ACC112 (cell line): ENCODE results near the gene RPS6KC1.

Source experiments
- H2AFZ ChIP-seq: fragments of 200-600 bp; sonication (generic); one replicate; pipeline ENCODE4 v1.6.0; 2017; ENCODE audit warnings: antibody characterized with exemption, low read length; ENCODE audit not compliant: unreplicated experiment
- H3K27ac ChIP-seq: fragments of 200-600 bp; sonication (generic); 2 replicates; pipeline ENCODE4 v1.5.1; 2014; ENCODE audit warnings: low read depth, mild to moderate bottlenecking, antibody characterized with exemption, low read length, moderate library complexity
- H3K27me3 ChIP-seq: fragments of 200-600 bp; sonication (generic); 2 replicates; pipeline ENCODE4 v1.6.1; 2014; ENCODE audit warnings: mild to moderate bottlenecking, antibody characterized with exemption, low read length, moderate library complexity, mixed read lengths; ENCODE audit not compliant: insufficient read depth
- H3K36me3 ChIP-seq: fragments of 200-600 bp; sonication (generic); 2 replicates; pipeline ENCODE4 v1.6.1; 2016; ENCODE audit warnings: mild to moderate bottlenecking, antibody characterized with exemption, low read length, moderate library complexity, mixed read lengths; ENCODE audit not compliant: insufficient read depth
- H3K4me1 ChIP-seq: fragments of 200-600 bp; sonication (generic); one replicate; pipeline ENCODE4 v1.6.1; 2016; ENCODE audit warnings: low read length, mixed read lengths; ENCODE audit not compliant: insufficient read depth, unreplicated experiment, control insufficient read depth
- H3K4me3 ChIP-seq: fragments of 200-600 bp; sonication (generic); 2 replicates; pipeline ENCODE4 v1.5.1; 2014; ENCODE audit warnings: mild to moderate bottlenecking, low read depth, low read length
- H3K79me2 ChIP-seq: fragments of 200-600 bp; sonication (generic); one replicate; pipeline ENCODE4 v1.6.0; 2016; ENCODE audit warnings: low read length; ENCODE audit not compliant: control insufficient read depth, unreplicated experiment, insufficient read depth

RPS6KC1 gene

DNA sequence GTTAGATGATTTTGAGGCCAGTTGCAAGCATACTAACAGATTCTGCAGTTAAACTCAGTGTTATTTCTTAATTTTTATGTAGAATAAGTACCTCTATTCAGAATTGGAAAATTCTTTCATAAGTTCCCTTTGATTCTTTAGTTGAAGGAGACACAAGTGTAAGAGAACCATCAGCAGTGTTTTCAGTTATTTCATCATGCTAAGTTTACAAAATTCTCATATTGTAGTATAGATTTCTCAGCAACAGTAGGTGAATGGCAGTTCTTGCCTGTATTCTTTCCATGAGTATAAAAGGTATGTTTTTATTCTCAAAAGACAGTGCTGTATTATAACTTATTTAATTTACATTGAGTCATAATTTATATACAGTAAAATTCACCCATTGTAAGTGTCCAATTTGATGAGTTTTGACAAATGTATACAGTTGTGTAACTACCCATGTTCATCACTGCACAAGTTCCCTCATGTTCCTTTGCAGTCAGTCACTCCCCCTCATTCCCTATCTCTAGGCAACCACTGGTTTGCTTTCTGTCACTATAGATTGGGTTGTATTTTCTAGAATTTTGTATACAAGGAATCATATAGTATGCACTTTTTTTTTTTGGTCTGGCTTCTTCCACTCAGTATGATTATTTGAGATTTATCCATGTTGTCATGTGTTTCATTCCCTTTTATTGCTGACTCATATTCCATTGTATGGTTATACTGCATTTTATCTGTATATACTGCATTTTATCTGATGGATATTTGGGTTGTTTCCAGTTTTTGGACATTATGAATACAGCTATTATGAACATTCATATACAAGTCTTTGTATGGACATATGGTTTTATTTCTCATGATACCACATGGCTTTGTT is 3.9 kb downstream of the RPS6KC1 start:
- Histone ChIP-seq H3K4me1 (peaks cover 25% of the 10 kb centered on the region), H3K27ac (0 out of 2 replicates have a peak overlapping the region, but pooled peaks have one; percentile 1), H3K79me2 (peaks cover 76% of the 10 kb centered on the region), H3K4me3 (no peak overlapping the region), H3K27me3 (no peaks in the 10 kb centered on the region), H2AFZ (no peak overlapping the region), H3K36me3 (no peaks in the 10 kb centered on the region; the same call in 1 of the 2 replicates)

DNA sequence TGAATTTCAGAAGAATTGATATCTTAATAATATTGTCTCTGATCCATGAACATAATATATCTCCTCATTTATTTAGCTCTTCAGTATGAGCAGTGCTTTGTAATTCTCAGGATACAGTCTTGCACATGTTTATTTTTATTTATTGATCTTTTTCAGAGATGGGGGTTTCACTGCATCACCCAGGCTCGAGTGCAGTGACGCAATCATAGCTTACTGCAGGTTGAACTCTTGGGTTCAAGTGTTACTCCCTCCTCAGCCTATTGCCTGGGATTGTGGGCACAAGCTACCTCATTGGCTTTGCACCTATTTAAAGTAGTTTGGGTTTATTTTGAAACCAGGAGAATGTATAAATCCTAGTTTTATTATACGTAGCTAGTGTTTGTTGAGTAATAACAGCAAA is 4.7 kb downstream of the RPS6KC1 start:
- Histone ChIP-seq H3K4me3 (no peak overlapping the region), H3K4me1 (peaks cover 25% of the 10 kb centered on the region), H3K79me2 (peaks cover 84% of the 10 kb centered on the region), H3K36me3 (no peaks in the 10 kb centered on the region; the same call in 1 of the 2 replicates), H2AFZ (no peak overlapping the region), H3K27ac (0 out of 2 replicates have a peak overlapping the region, but pooled peaks have one; percentile 1), H3K27me3 (no peaks in the 10 kb centered on the region)

DNA sequence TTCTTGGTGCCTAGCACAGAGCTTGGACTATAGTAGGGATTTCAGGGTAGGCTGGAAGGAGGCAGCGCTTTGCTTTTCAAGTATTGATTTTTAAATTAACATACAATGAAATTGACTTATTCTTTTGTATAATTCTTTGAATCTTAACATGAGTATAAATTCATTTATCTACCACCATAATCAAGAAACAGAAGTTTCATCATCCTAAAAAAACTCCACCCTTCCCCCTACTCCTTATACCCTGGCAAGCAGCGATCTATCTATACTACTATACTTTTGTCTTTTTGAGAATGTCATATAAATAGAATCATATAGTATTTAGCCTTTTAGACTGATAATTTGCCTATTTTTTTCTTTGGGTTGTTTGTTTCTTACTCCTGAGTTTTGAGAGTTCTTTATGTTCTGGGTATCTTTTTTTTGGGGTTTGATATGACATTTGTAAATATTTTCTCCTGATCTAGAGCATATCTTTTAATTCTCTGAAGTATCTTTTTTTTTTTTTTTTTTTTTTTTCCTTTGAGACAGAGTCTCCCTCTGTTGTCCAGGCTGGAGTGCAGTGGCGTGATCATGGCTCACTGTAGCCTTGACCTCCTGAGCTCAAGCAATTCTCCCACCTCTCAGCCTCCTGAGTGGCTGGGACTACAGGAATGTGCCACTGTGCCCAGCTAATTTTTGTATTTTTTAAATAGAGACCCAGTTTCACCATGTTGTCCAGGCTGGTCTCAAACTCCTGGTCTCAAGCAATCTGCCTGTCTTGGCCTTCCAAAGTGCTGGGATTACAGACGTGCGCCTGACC is 6.4 kb downstream of the RPS6KC1 start:
- peaks cover 25% of the 10 kb centered on the region for H3K4me1 ChIP-seq
- H3K4me3 ChIP-seq: no peak overlapping the region
- peaks cover 91% of the 10 kb centered on the region for H3K79me2 ChIP-seq
- H3K27me3 ChIP-seq: no peaks in the 10 kb centered on the region
- no peak overlapping the region for H2AFZ ChIP-seq
- no peak overlapping the region for H3K27ac ChIP-seq
- H3K36me3 ChIP-seq: no peaks in the 10 kb centered on the region; the same call in 1 of the 2 replicates

DNA sequence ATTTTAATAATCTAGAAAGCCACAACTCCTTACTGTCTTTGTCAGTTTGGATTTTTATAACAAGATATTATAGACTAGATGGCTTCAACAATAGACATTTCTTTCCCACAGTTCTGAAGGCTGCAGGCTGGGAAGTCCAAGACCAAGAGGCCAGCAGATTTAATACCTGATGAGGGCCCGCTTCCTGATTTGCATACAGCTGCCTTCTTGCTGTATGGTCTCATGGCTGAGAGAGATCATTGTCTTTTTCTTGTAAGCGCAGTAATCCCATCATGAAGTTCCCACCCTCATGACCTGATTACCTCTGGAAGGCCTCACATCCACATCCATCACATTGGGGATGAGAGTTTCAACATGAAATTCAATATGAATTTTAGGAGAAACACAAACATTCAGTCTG is 9.8 kb downstream of the RPS6KC1 start:
- Histone ChIP-seq H3K27me3 (no peaks in the 10 kb centered on the region), H2AFZ (no peak overlapping the region), H3K79me2 (peaks cover 79% of the 10 kb centered on the region), H3K36me3 (no peaks in the 10 kb centered on the region; the same call in 1 of the 2 replicates), H3K4me1 (peaks cover 5% of the 10 kb centered on the region), H3K27ac (no peak overlapping the region), H3K4me3 (no peak overlapping the region)

DNA sequence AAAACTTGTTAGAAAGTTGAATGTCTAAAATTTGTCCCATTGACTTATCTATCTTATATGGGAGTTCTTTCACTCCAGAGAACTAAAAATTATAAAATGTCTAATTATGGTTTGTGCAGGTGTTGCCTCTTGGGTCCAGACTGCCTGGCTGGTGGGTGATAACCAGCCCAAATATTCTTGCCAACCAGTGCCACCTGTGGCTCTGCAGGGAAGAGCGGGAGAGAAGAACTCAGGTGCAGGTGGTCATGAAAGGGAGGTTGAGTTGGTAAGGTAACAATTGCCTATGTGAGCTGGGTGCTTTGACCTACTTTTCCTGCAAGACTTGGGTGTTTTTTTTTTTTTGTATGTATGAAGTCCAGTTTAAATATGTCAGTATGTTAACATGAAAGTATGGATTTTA is 10.2 kb downstream of the RPS6KC1 start:
- no peak overlapping the region for H2AFZ ChIP-seq

DNA sequence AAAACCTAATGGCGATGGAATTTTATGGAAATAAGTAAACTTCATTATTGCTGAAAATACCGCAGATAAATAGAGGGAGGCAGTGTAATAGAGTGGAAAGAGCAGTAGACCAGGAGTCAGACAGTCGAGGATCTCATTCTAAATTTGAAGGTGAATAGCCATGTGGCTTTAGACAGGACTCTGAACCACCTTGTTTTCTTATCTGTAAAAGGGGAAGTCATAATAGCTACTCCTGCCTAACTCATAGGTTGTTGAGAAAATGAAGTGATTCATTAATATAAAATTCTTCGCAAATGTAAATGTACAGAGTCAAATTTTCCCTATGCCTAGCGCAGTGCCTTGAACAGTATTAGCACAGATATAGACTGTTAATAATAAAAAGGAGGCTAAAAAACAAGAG is 14.8 kb downstream of the RPS6KC1 start:
- H3K4me3 ChIP-seq: no peak overlapping the region
- H3K27ac ChIP-seq: no peak overlapping the region
- peaks cover 67% of the 10 kb centered on the region for H3K79me2 ChIP-seq
- no peaks in the 10 kb centered on the region for H3K27me3 ChIP-seq
- H3K36me3 ChIP-seq: no peaks in the 10 kb centered on the region
- no peak overlapping the region for H2AFZ ChIP-seq
- peaks cover 26% of the 10 kb centered on the region for H3K4me1 ChIP-seq

More for the DNA sequence above, 10.2 kb downstream of the RPS6KC1 start:
- Histone ChIP-seq H3K4me3 (no peak overlapping the region), H3K27ac (no peak overlapping the region), H3K79me2 (peaks cover 79% of the 10 kb centered on the region), H3K27me3 (no peaks in the 10 kb centered on the region), H3K4me1 (peaks cover 5% of the 10 kb centered on the region), H3K36me3 (no peaks in the 10 kb centered on the region; the same call in 1 of the 2 replicates)

DNA sequence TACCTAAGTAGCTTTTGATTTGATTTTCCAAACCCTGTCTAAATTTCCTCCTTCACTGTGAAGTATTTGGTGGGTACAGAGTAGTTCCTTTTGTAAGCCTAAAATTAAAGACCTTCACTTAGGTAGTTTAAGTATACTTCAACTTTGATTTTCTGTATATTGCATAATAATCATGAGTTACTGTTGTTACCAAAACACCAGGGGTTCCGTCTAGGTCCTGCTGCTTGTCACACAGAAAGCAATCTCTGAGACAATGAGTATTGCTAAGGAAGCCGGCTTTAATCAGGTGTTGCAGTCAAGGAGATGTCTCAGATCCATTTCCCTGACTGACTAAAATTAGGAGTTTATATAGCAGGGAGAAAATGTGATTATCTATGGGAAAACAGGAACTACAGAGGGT is 15.3 kb downstream of the RPS6KC1 start:
- peaks cover 31% of the 10 kb centered on the region for H3K4me1 ChIP-seq
- peaks cover 66% of the 10 kb centered on the region for H3K79me2 ChIP-seq
- H3K27ac ChIP-seq: no peak overlapping the region
- no peak overlapping the region for H3K4me3 ChIP-seq
- no peak overlapping the region for H2AFZ ChIP-seq
- H3K36me3 ChIP-seq: no peaks in the 10 kb centered on the region
- no peaks in the 10 kb centered on the region for H3K27me3 ChIP-seq

DNA sequence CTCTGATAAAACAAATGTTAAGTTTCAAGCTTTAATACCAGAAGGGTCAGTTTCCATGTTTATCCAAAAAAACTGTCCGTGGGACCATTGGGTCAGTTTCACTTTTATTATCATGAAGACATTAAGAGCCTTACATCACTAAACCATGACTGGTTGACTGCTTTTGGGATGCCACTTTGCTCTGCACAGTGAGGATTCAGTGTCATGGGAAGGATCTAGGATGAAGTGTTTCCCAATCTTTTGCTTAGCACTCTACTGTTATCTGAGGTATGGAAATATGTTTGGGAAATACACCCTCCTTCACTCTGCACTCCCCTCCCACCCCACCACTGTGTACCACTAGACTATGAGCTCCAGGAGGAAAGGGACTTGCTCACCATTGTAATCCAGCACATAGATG is 16.3 kb downstream of the RPS6KC1 start:
- Histone ChIP-seq H3K79me2 (peaks cover 64% of the 10 kb centered on the region), H3K4me3 (no peak overlapping the region), H3K27me3 (no peaks in the 10 kb centered on the region), H3K27ac (no peak overlapping the region), H2AFZ (no peak overlapping the region), H3K36me3 (no peaks in the 10 kb centered on the region), H3K4me1 (peaks cover 38% of the 10 kb centered on the region)

DNA sequence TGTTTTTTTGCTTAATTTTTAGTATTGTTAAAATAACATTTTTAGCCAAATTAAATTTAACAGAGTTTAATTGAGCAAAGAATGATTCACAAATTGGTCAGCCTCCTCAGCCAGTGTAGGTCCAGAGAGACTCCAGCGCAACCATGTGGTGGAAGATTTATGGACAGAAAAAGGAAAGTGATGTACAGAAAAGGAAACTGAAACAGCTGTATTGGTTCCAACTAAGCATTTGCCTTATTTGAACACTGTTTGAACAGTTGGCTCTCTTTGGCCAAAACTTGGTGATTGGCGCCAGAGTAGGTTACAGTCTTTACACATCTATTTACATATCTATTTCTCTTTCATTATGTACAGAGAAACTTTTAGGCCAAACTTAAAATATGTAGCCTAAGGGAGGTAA is 19.4 kb downstream of the RPS6KC1 start:
- no peaks in the 10 kb centered on the region for H3K36me3 ChIP-seq
- no peaks in the 10 kb centered on the region for H3K27me3 ChIP-seq
- peaks cover 50% of the 10 kb centered on the region for H3K79me2 ChIP-seq
- H2AFZ ChIP-seq: peak overlapping the region; percentile 67
- H3K4me1 ChIP-seq: peaks cover 43% of the 10 kb centered on the region
- H3K4me3 ChIP-seq: peak overlapping the region; percentile 64
- peak overlapping the region; percentile 92 for H3K27ac ChIP-seq

DNA sequence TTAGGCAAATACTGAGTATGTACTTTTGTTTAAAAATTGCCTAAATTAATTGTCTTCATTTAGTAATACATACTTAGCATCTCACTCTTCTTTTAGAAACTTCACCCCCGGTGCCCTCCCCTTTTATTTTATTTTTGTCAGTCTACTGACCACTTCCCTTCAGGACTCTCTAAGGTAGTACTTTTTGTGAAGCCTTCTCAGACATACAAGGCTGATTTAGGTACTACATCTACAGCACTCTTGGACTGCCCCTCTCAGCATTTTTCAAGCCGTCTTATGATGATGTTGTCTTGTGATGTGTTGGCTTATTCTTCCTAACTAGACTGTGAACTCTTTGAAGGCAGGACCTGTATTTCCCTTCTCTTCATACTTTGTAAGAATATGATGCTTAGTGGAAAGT is 24.7 kb downstream of the RPS6KC1 start:
- H3K4me3 ChIP-seq: no peak overlapping the region
- peaks cover 16% of the 10 kb centered on the region for H3K79me2 ChIP-seq
- H3K27me3 ChIP-seq: no peaks in the 10 kb centered on the region
- H2AFZ ChIP-seq: no peak overlapping the region
- H3K36me3 ChIP-seq: no peaks in the 10 kb centered on the region
- H3K27ac ChIP-seq: no peak overlapping the region
- H3K4me1 ChIP-seq: peaks cover 16% of the 10 kb centered on the region
